GM21528 (cell line): ENCODE data around the gene PPL.
"Not testable (repeated sequence)": the region's sequence is repeated elsewhere in the genome, so short reads cannot be mapped to it uniquely, and the experiment has no call there.

Experiments
- ATAC-seq: cut with Tn5 transposase; IDR thresholded peaks from one replicate; pipeline ENCODE4 v1.9.1; 2021; ENCODE audit warnings: mild to moderate bottlenecking, moderate library complexity; ENCODE audit not compliant: unreplicated experiment, low FRiP score

Gene PPL

DNA sequence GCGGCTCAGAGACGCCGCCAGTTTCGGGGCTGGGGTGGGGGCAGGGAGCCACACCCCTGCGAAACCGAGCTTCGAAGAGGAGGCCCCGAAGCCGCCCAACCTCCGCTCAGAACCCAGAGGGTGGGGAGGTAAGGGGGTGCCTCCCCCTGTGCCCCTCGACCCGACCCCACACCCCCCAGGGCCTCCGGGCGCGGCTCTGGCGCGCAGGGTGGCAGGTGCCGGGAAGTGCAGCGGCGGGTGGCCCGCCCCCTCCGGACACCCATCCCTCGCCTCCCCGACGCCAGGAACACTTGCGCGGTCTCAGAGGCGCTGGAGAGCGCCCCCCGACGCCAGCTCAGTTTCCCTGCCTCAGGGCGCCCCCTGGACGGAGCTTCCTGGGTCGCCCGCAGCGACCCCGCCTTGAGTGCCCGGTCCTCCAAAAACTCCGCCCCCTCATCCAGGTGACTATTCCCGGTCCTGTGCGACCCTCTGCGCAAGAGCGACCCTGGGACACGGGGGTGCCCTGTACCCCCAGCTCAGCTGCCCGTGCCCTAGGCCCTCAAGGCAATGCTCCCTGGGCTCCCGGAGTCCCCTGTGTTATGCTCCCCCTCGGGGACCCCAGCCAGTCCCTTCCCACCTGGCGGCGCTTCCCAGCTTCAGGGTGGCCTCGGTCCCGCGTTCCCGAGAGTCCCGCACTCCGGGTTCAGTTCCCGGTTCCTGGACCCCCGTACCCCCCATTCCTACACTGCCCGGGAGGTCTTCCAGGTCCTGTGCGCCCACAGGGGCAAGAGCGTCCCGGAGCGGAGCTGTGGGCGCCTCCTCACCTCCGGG is 562 bp downstream of the PPL start:
- no peak for ATAC-seq

DNA sequence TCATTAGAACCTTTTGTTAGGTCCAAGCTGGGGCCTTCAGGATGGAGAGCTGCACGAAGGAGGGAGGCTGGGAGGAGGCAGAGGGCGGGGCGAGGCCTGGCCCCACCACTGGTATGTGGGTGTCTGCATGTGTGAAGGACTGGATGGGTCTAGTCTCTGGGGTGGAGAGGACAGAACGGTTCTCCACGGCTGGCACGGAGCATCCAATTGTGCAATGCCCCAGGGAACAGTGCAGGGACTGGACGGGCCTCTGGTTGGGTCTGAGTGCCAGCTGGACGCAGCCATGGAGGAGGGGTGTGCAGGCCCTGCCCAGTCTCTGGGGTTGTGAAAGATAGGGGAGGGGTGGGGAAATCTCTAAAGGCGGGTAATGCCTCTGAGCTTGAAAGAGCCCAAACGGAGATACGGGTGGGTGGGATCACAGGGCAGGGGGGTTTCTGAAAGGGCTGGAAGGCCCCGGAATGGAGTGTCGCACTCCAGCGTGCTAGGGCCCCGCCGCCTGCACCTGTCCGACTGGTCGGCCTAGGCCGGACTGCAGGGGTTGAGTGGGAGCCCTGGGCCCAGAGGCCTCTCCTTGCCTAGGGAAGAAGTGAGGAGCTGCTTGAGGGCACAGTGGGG is 1.6 kb downstream of the PPL start:
- no peak for ATAC-seq

DNA sequence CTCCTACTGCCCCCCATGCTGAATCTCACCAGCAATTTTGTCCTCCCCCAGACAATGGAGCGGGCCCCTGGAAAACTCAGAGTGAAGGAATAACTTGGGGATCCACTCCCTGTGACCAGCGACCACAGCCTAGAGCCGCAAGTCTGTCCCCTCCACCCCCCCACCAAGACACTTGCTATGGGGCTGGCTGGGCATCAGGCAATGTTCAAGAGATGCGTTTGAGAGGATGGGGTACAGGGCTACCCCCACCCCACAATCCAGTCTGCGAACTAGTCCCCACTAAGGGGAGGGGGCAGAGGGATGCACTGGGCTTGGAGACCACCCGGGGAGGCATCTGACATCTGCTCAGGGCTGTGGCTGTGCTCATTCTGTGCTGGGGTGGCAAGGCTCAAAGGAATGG is 2.4 kb downstream of the PPL start:
- no peak for ATAC-seq

DNA sequence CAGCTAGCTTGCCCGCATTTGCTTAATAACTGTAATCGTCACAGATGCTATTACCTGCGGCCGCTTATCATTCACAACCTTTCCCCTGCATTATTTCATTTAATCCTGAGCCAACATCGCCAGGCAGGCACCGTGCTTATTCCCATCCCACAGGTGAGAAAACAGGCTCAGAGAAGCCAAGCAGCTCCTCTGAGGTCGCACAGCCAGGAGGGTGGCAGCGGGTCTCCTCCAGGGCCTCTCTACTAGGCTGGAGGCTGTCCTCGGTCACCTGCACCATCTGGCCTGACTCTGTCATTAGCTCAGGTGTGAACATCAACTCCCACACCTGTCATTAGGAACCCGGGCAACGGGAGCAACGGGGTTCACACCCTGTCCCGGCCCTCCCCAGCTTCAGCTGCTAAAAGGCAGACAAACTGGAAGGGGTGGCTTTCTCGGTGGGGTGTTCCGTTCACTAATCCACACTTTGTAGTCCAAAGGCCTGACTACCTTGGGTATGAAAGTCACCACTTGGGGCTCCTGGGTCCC is 3.0 kb downstream of the PPL start:
- no peak for ATAC-seq

DNA sequence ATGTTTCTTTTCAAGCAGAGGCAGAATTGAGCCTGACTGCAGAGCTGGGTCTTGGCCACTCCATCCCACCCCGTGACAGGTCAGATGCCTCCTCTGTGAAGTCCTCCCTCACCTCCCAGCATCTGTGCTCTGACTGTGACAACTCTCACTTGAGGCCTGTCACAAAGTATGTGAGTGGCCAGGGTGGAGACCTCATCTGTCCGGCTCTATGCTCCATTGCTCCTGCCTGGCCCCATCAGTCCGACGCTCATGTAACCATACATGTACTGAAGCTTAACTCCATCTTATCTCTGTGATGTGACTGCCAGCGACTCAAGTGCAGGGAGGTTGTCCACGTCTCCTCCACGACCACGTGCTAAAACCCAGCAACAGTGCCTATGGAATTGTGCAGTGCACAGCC is 3.5 kb downstream of the PPL start:
- no peak for ATAC-seq

GRCh38 chr16:4931381-4931780 is 5.6 kb downstream of the PPL start:
- no peak for ATAC-seq

DNA sequence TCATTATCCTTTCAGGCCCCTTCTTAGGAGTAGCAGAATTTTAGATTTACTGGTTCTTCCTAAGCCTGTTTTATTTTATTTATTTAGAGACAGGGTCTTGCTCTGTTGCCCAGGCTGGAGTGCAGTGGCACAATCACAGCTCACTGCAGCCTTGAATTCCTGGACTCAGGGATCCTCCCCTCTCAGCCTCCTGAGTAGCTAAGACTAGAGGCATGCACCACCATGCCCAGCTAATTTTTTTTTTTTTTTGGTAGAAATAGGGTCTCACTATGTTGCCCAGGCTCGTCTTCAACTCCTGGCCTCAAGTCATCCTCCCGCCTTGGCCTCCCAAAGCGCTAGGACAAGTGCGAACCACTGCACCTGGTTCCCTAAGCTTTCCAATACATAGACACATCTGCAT is 7.3 kb downstream of the PPL start:
- not testable (repeated sequence) for ATAC-seq

DNA sequence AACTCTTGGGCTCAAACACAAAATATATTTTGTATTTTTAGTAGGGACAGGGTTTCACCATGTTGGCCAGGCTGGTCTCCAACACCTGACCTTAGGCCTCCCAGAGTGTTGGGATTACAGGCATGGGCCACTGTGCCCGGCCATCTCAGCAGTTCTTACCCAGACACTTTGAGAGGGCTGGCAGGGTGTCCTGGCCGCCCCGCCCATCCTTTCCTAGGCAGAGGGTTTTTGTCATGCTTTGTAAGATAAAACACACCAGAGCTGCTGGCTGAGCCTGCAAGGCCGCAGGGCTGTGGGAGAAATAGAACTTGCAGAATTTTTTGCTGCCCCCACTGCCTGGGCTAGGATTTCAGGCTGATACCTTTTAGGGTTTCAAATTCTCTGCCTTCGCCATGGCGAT is 8.7 kb downstream of the PPL start:
- ATAC-seq = no peak

- no peak for ATAC-seq
These were observed 9.3 kb downstream of the PPL start for GRCh38 chr16:4927661-4928060.

DNA sequence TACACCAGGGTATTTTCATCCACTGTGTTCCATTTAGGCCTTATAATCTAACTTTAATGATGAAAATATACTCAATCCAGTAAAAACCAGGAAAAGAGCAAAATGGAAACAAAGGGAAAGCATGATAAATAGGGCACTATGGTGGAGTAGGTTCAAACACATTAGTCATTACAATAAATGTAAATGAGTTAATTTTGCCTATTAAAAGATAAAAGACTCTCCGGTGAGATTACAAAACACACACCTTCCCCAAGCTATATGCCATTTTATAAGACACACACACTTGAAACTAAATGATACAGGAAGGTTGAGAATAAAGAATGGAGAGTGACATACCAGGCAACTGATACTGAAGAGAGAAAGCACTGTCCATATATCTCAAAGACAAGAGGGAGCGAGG is 10.0 kb downstream of the PPL start:
- ATAC-seq = no peak

GRCh38 chr16:4925791-4926190 is 11.2 kb downstream of the PPL start:
- no peak for ATAC-seq

GRCh38 chr16:4925293-4925607 is 11.7 kb downstream of the PPL start:
- no peak for ATAC-seq

DNA sequence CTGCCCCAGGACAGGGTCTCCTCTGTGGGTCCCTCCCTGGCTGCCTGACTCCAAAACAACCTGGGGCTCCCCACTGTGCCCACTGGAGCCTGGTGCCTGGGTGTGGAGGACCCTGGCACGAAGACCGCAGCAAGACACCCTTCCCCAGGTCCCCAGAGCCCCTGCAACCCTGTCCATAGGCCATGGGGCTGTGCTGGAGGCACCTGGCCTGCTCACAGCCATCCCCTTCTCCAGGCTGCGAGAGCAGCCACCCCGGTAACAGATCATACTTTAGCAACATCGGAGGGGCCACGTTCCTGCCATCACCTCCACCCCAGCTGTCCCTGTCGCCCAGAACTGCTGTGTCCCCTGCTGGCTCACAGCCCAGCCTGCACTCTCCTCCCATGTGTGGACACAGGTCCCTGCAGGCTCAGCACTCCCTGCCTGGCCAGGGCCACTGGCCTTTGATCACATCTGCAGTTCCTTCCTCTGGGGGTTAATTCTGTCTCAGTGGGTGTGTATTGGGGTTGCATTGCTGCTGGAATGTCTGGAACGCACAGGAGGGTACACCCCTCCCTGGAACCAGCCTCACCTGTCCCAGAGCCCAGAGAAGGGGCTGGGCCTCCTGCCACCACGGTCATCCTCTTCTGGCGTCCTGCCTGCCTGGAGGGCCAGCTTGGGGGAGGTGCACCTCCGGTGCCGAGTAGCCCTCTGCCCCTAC is 12.2 kb downstream of the PPL start:
- no peak for ATAC-seq

GRCh38 chr16:4923853-4924252 is 13.1 kb downstream of the PPL start:
- no peak for ATAC-seq

DNA sequence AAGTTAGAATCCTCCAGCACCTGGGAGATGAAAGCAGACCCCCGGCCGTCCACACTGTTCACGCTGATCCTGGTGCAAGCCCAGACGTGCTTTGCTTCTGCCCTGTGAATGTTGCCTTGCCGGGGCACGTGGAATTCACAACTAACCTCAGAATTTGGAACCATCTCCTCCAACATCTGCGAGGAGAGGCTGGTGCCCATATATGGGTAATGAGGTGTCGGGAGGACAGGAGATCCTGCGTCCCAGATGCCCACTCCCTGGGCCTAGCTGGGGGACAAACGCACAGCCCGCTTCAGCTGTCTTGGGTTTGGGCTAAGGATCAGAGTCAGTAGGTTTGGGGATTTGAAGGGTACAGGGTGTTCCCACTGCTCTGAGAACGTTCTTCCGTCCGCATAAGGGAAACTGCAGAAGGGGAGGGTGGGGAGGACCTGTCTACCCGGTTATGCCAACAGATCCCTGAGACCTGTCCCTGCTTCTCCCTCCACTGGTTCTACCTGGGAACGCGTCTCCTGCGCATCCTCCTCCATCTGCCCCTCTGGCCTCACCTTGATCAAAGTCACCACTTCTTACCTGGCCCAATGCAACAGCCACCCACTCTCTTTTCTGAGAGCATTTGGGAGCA is 14.1 kb downstream of the PPL start:
- ATAC-seq = no peak

GRCh38 chr16:4920826-4921225 is 16.1 kb downstream of the PPL start:
- no peak for ATAC-seq

GRCh38 chr16:4918781-4919251 is 18.1 kb downstream of the PPL start:
- no peak for ATAC-seq

- no peak for ATAC-seq
These were observed 19.8 kb downstream of the PPL start for GRCh38 chr16:4917117-4917516.

DNA sequence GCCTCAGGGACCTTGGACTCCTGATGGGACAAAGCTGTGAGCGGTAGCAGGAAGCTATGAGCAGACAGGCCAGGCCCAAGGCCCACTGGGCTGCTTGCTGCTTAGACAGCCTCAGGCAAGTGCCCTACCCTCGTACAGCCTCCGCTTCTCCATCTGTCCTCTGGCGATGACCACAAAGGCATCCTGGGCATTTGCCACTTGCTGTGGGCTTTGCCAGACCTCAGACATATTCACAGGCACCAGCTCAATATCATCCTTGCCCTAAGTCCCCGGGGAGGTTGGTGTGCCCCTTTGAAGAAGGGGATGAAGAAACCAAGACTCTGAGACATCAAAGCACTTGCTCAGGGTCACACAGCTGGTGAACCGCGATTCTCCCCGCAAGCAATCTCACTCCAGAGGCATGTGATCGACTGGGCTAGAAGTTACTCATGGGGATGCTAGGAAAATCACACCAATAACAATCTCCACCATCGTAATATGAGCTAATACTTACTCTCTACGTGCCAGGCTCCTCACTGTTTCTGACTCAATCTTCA is 21.7 kb downstream of the PPL start:
- no peak for ATAC-seq

GRCh38 chr16:4914528-4915225 is 22.3 kb downstream of the PPL start:
- ATAC-seq = no peak
